KG1 (cell line): Measurements from ENCODE around the gene ANKRD33B.
"Not testable (repeated sequence)": the region's sequence is repeated elsewhere in the genome, so short reads cannot be mapped to it uniquely, and the experiment has no call there.

ENCODE experiments used
- DNase-seq: peaks from one replicate; lab custom pipeline; 2025; lab: John Stamatoyannopoulos, UW

Gene ANKRD33B

GRCh38 chr5:10637944-10638343 lies 74.1 kb downstream of the ANKRD33B start:
- DNase-seq, result no peak

GRCh38 chr5:10638723-10639122 lies 74.9 kb downstream of the ANKRD33B start:
- not testable (repeated sequence) for DNase-seq

GRCh38 chr5:10639846-10640368 lies 76.0 kb downstream of the ANKRD33B start:
- DNase-seq, result no peak

- no peak for DNase-seq
Observed at GRCh38 chr5:10642367-10642766, 78.5 kb downstream of the ANKRD33B start.

- DNase-seq, result no peak
Observed at GRCh38 chr5:10644192-10644591, 80.3 kb downstream of the ANKRD33B start.

GRCh38 chr5:10645146-10645545 lies 81.3 kb downstream of the ANKRD33B start:
- DNase-seq, result no peak

GRCh38 chr5:10645671-10646070 lies 81.8 kb downstream of the ANKRD33B start:
- no peak for DNase-seq

GRCh38 chr5:10647640-10648039 lies 83.8 kb downstream of the ANKRD33B start:
- DNase-seq, result no peak

GRCh38 chr5:10648806-10649665 lies 85.2 kb downstream of the ANKRD33B start:
- no peak for DNase-seq

- no peak for DNase-seq
Observed at GRCh38 chr5:10649666-10650380, 86.0 kb downstream of the ANKRD33B start.

GRCh38 chr5:10652151-10652550 lies 88.3 kb downstream of the ANKRD33B start:
- no peak for DNase-seq

GRCh38 chr5:10652606-10653005 lies 88.7 kb downstream of the ANKRD33B start:
- DNase-seq, result no peak

GRCh38 chr5:10653043-10653442 lies 89.2 kb downstream of the ANKRD33B start:
- DNase-seq, result no peak

- DNase-seq, result no peak
Observed at GRCh38 chr5:10653751-10654400, 90.0 kb downstream of the ANKRD33B start.

- no peak for DNase-seq
Observed at GRCh38 chr5:10654566-10654965, 90.7 kb downstream of the ANKRD33B start.

- DNase-seq, result no peak
Observed at GRCh38 chr5:10655161-10655971, 91.5 kb downstream of the ANKRD33B start.

- no peak for DNase-seq
Observed at GRCh38 chr5:10655972-10656830, 92.3 kb downstream of the ANKRD33B start.

- no peak for DNase-seq
Observed at GRCh38 chr5:10658265-10658664, 94.4 kb downstream of the ANKRD33B start.

GRCh38 chr5:10660135-10660534 lies 96.3 kb downstream of the ANKRD33B start:
- no peak for DNase-seq

GRCh38 chr5:10660720-10661387 lies 97.0 kb downstream of the ANKRD33B start:
- no peak for DNase-seq
